ENCODE results near the gene CFAP299. TPM values are rescaled to one million over a fixed set of nuclear protein-coding genes. Genes with fewer than 3 reads are reported as not detected.

Gene CFAP299
- total RNA-seq, 1 donor from 2014 or later = not detected

- no peaks in the 10 kb centered on the region for H3K27me3 Mint-ChIP-seq (ENCODE audit: low read depth)
- no peak for DNase-seq (ENCODE audit: low read depth, low spot score)
These were observed 467.8 kb downstream of the CFAP299 start for GRCh38 chr4:80803337-80803736.

GRCh38 chr4:80806472-80806871 is 470.9 kb downstream of the CFAP299 start:
- Mint-ChIP-seq H3K27ac (ENCODE audit: unreplicated experiment) (no peak overlapping the region), H3K27me3 (ENCODE audit: low read depth) (peaks cover 6% of the 10 kb centered on the region), H3K4me1 (no peaks in the 10 kb centered on the region), H3K9me3 (no peaks in the 10 kb centered on the region), H3K4me3 (no peak overlapping the region), H3K36me3 (ENCODE audit: low read depth) (no peaks in the 10 kb centered on the region)
- no peak for DNase-seq (ENCODE audit: low read depth, low spot score)
- TF ChIP-seq CTCF (conservative IDR thresholded peaks at IDR 0.05) = no peak

More at GRCh38 chr4:80803337-80803736, 467.8 kb downstream of the CFAP299 start:
- Mint-ChIP-seq H3K36me3 (ENCODE audit: low read depth) (no peaks in the 10 kb centered on the region), H3K4me1 (no peaks in the 10 kb centered on the region), H3K9me3 (peaks cover 4% of the 10 kb centered on the region), H3K27ac (ENCODE audit: unreplicated experiment) (no peak overlapping the region), H3K4me3 (no peak overlapping the region)
- no peak for TF ChIP-seq CTCF (conservative IDR thresholded peaks at IDR 0.05)

GRCh38 chr4:80809039-80809729 is 473.7 kb downstream of the CFAP299 start:
- Mint-ChIP-seq H3K36me3 (ENCODE audit: low read depth) (no peaks in the 10 kb centered on the region), H3K4me3 (no peak overlapping the region), H3K4me1 (no peaks in the 10 kb centered on the region), H3K27ac (ENCODE audit: unreplicated experiment) (no peak overlapping the region), H3K9me3 (no peaks in the 10 kb centered on the region), H3K27me3 (ENCODE audit: low read depth) (peaks cover 6% of the 10 kb centered on the region)
- no peak for TF ChIP-seq CTCF (conservative IDR thresholded peaks at IDR 0.05)
- no peak for DNase-seq (ENCODE audit: low read depth, low spot score)

GRCh38 chr4:80811406-80811805 is 475.9 kb downstream of the CFAP299 start:
- Mint-ChIP-seq H3K4me1 (no peaks in the 10 kb centered on the region), H3K27ac (ENCODE audit: unreplicated experiment) (no peak overlapping the region), H3K4me3 (no peak overlapping the region), H3K36me3 (ENCODE audit: low read depth) (no peaks in the 10 kb centered on the region), H3K27me3 (ENCODE audit: low read depth) (peaks cover 6% of the 10 kb centered on the region), H3K9me3 (no peaks in the 10 kb centered on the region)
- TF ChIP-seq CTCF (conservative IDR thresholded peaks at IDR 0.05) = no peak
- no peak for DNase-seq (ENCODE audit: low read depth, low spot score)

GRCh38 chr4:80812145-80812544 is 476.6 kb downstream of the CFAP299 start:
- no peaks in the 10 kb centered on the region for H3K36me3 Mint-ChIP-seq (ENCODE audit: low read depth)
- H3K4me3 Mint-ChIP-seq = no peak overlapping the region
- H3K4me1 Mint-ChIP-seq = no peaks in the 10 kb centered on the region
- TF ChIP-seq CTCF (conservative IDR thresholded peaks at IDR 0.05) = no peak
- H3K9me3 Mint-ChIP-seq = no peaks in the 10 kb centered on the region
- H3K27ac Mint-ChIP-seq (ENCODE audit: unreplicated experiment) = no peak overlapping the region
- DNase-seq (ENCODE audit: low read depth, low spot score) = no peak
- peaks cover 6% of the 10 kb centered on the region for H3K27me3 Mint-ChIP-seq (ENCODE audit: low read depth)

Measured in neural crest cell (in vitro differentiated cells).